ENCODE data around the gene VAMP1.

DNA sequence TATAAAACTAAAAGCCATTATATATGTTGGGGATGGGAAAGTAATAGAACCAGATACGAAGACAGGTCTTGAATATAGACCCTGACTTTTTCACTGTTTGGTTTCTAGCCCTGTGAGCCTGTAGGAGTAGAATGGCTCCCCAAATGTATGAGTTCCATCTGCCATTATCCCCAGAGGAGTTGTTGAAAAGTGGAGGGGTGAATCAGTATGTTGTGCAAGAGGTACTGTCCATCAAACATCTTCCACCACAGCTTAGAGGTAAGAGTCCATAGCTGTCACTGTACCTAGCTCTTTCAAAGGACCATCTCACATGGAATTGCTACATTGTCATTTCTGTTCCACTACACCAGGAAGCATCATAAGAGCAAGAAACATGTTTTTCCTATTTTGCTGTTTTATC, 24.5 kb upstream of the VAMP1 start:
- TF ChIP-seq TEAD2 (CRISPR knock-in tag; IDR thresholded peaks at IDR 0.05) (no peak), HDAC1 (CRISPR knock-in tag; IDR thresholded peaks at IDR 0.05) (no peak), HOXA7 (CRISPR knock-in tag; IDR thresholded peaks at IDR 0.05) (no peak)
